GM12878 (cell line): ENCODE results near the gene EGFR. TPM values are rescaled to one million over a fixed set of nuclear protein-coding genes. Genes with fewer than 3 reads are reported as not detected.

Source experiments
- ATAC-seq: fragments of 200-7000 bp; cut with Tn5 transposase; 3 replicates; pipeline ENCODE4 v1.9.1; 2020; ENCODE audit warnings: mild to moderate bottlenecking, moderate library complexity
- BruUV-seq: library from RNA; stranded (reverse); fragments of 400-500 nt; replicated peaks from 2 replicates; lab custom pipeline; 2021; lab: Mats Ljungman, UMichigan
- CTCF ChIA-PET: fragments of 300-600 bp; sonication (Branson Sonifier 250); formaldehyde crosslinking; extraction: SDS; loops from one replicate; lab custom pipeline; 2021; ENCODE audit warnings: inconsistent platforms; lab: Yijun Ruan, JAX
- POLR2A ChIA-PET: fragments of 350-600 bp; formaldehyde crosslinking; extraction: SDS; loops from one replicate; lab custom pipeline; 2021; ENCODE audit warnings: inconsistent platforms; lab: Charles Lee
- RAD21 ChIA-PET: fragments of 300-600 bp; sonication (Branson Sonifier 250); formaldehyde crosslinking; loops from one replicate; lab custom pipeline; 2023; ENCODE audit warnings: antibody characterized with exemption; ENCODE audit not compliant: unreplicated experiment; lab: Charles Lee
- SMC1A ChIA-PET: fragments of 300-600 bp; sonication (Branson Sonifier 250); formaldehyde crosslinking; loops from one replicate; lab custom pipeline; 2023; ENCODE audit not compliant: unreplicated experiment, uncharacterized antibody; lab: Charles Lee
- DNase-seq: peaks from one replicate; pipeline ENCODE4 v3.0.0-alpha.2; 2011; ENCODE audit warnings: low read depth, low spot score
- FAIRE-seq: peaks from 3 replicates; lab custom pipeline; 2011; peaks lifted over from hg19 to GRCh38; lab: Jason Lieb, UNC
- H2AFZ ChIP-seq: 2 replicates; pipeline ENCODE4 v1.6.0; 2011; ENCODE audit warnings: low read depth, low read length, control low read depth; ENCODE audit not compliant: control insufficient read depth
- H3K27ac ChIP-seq: 2 replicates; pipeline ENCODE4 v1.5.1; 2011; ENCODE audit warnings: control low read depth; ENCODE audit not compliant: control insufficient read depth, insufficient read depth
- H3K27me3 ChIP-seq, 2 experiments: replicated peaks in 1 of 2; 2 replicates each; pipeline versions ENCODE4 v1.6.0 to v1.6.1; 2011; ENCODE audit warnings: low read length in 1 of 2; ENCODE audit not compliant: control insufficient read depth in 2 of 2, insufficient read depth in 2 of 2
- H3K36me3 ChIP-seq, 2 experiments: 2 replicates each; pipeline ENCODE4 v1.5.1; 2011; ENCODE audit warnings: low read length in 1 of 2; ENCODE audit not compliant: control insufficient read depth in 2 of 2, insufficient read depth in 2 of 2
- H3K4me1 ChIP-seq: 2 replicates; pipeline ENCODE4 v1.6.1; 2011; ENCODE audit warnings: mild to moderate bottlenecking, low read length, moderate library complexity, mixed read lengths; ENCODE audit not compliant: control insufficient read depth, insufficient read depth
- H3K4me2 ChIP-seq: 2 replicates; pipeline ENCODE4 v1.6.0; 2011; ENCODE audit warnings: control low read depth; ENCODE audit not compliant: control insufficient read depth, insufficient read depth
- H3K4me3 ChIP-seq: fragments of 200-600 bp; sonication (generic); 2 replicates; pipeline ENCODE4 v1.5.1; 2016
- H3K79me2 ChIP-seq: 2 replicates; pipeline ENCODE4 v1.6.0; 2011; ENCODE audit warnings: low read length; ENCODE audit not compliant: control insufficient read depth, insufficient read depth
- H3K9ac ChIP-seq: 2 replicates; pipeline ENCODE4 v1.8.0; 2011; ENCODE audit warnings: low read length, control low read depth, mixed read lengths; ENCODE audit not compliant: control insufficient read depth, insufficient read depth
- H3K9me3 ChIP-seq: replicated peaks from 3 replicates; pipeline ENCODE4 v1.5.1; 2011; ENCODE audit warnings: mild to moderate bottlenecking, low read length; ENCODE audit not compliant: control insufficient read depth, insufficient read depth
- H4K20me1 ChIP-seq: 2 replicates; pipeline ENCODE4 v1.6.0; 2011; ENCODE audit not compliant: control insufficient read depth, insufficient read depth
- HDAC2 ChIP-seq: fragments of 200-600 bp; sonication (generic); IDR thresholded peaks from 2 replicates; pipeline ENCODE4 v1.6.1; 2017
- MYB ChIP-seq: fragments of 150-350 bp; IDR thresholded peaks from 2 replicates; pipeline ENCODE4 v1.6.1; 2014; ENCODE audit warnings: mild to moderate bottlenecking, low read depth, low read length, borderline replicate concordance
- WGBS: methylation state at CpG from one replicate; pipeline ENCODE4 v1.1.6; 2016; ENCODE audit warnings: low lambda C conversion rate; ENCODE audit not compliant: insufficient replicate concordance, insufficient coverage; ENCODE audit errors: missing lambda C conversion rate; 5-methylcytosine and 5-hydroxymethylcytosine counted together
- in situ Hi-C: fragments of 300-500 bp; cut with MboI; formaldehyde crosslinking; loops from 9 replicates; pipeline ENCODE4 v1.14.3; 2018; ENCODE audit warnings: mixed read lengths
- intact Hi-C: fragments of 100-400 bp; cut with micrococcal nuclease; formaldehyde crosslinking; loops from one replicate; pipeline ENCODE4 v1.14.2; 2022; ENCODE audit not compliant: unreplicated experiment
- polyA plus RNA-seq, 11 experiments: library from polyadenylated mRNA; depleted of rRNA in 4 of 11; unstranded in 6 of 11; stranded (reverse) in 5 of 11; fragments of >200 nt; fragmentation: Nextera tagmentation in 4 of 11; fragmentation: Illumina TruSeq in 1 of 11; extraction: Ambion mirVana in 4 of 11; extraction: Trizol in 1 of 11; gene quantifications; 1 replicate in 1 of 11; 2 replicates in 10 of 11; pipeline versions ENCODE4 v1.2.1 to v1.2.3, GENCODE V29; 2011 to 2016; ENCODE audit warnings: inconsistent platforms in 2 of 11, missing spikeins in 2 of 11, low read depth in 1 of 11
- total RNA-seq, 4 experiments: library from RNA; depleted of rRNA in 3 of 4; stranded (reverse); fragments of >200 nt in 3 of 4; fragmentation: Illumina TruSeq in 1 of 4; extraction: Trizol in 1 of 4; gene quantifications; 2 replicates each; pipeline versions ENCODE4 v1.2.1 to v1.2.3, GENCODE V29; 2013 to 2021
- TF ChIP-seq, protein P1 (sequence below): fragments of 450-650 bp; IDR thresholded peaks from 2 replicates; pipeline ENCODE4 v1.6.1; 2016; ENCODE audit warnings: mild to moderate bottlenecking, moderate library complexity, borderline replicate concordance
- TF ChIP-seq, protein P2 (sequence below): IDR thresholded peaks from 2 replicates; pipeline ENCODE4 v1.6.1; 2011; ENCODE audit warnings: borderline replicate concordance, low read depth, mild to moderate bottlenecking, moderate library complexity, low read length; ENCODE audit not compliant: insufficient read depth, poor library complexity, severe bottlenecking
- TF ChIP-seq, protein P3 (sequence below), 3 experiments: IDR thresholded peaks in 2 of 3; conservative IDR thresholded peaks in 1 of 3; 2 replicates each; pipeline ENCODE4 v1.5.1; 2011; ENCODE audit warnings: low read depth in 3 of 3, low read length in 3 of 3, mild to moderate bottlenecking in 3 of 3, control low read depth in 2 of 3, moderate library complexity in 2 of 3, inconsistent platforms in 1 of 3, mixed read lengths in 1 of 3; ENCODE audit not compliant: control insufficient read depth in 2 of 3, insufficient read depth in 1 of 3; ENCODE audit errors: extremely low read depth in 1 of 3

EGFR gene
- total and polyA plus RNA-seq, 10 of the 15 experiments (the other 5 are each of a cell fraction or from before 2014, with no cell fraction given): 0.01 to 0.31 TPM; not detected in 8

DNA sequence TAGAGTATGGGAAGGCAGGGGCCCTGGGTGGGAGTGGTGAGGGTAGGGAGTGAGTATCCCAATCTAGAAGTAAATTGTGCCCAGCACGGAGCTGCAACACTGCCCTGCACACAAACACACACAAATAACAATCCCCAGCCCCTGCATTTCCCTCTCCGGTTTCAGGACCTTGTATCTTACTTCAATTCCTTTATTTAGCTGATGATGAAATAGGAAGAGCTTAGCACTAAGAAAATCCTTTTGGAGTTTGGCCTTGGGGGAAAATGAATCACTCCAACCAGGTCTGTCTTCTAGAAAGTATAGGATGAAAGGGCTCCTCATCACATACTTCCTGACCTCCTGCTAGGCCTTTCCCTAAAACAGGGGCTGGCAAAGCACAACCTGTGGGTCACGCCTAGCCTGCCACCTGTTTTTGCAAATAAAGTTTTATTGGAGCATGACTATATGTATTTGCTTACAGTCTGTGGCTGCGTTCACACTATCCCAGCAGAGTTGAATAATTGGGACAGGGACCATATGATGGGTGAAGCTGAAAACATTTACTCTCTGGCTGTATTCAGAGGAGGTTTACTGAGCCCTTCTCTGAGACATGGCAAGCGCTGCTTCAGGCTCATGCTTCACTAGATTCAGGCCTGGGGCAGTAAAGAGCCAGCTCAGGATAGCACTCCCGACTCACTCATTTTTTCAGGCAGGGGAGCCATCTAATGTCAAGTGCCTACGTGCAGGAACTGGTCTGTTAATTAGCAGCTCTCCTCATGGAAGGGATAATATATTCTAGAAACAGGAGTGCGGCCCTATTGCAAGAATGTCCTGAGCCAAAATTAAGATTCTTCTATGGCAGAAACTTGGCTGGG is 111.0 kb downstream of the EGFR start:
- Histone ChIP-seq H3K36me3 (no peaks in the 10 kb centered on the region), H4K20me1 (no peaks in the 10 kb centered on the region), H3K27ac (no peak overlapping the region), H3K79me2 (no peaks in the 10 kb centered on the region), H3K9me3 (no peaks in the 10 kb centered on the region; the same call in 2 of the 3 replicates), H3K9ac (no peak overlapping the region), H3K4me1 (peaks cover 3% of the 10 kb centered on the region; the same call in 1 of the 2 replicates), H3K4me3 (no peak overlapping the region), H2AFZ (no peak overlapping the region), H3K4me2 (no peak overlapping the region), H3K27me3 (no peaks in the 10 kb centered on the region; a peak in 1 of 4 replicates)
- FAIRE-seq (no peak), DNase-seq (no peak), ATAC-seq (no peak)
- SMC1A ChIA-PET: interaction anchor here (0.6 to 3.0 kb wide), 16 partner anchors 8 to 1534 kb away, joined by 3 to 17 read pairs (median 3); no protein-coding TSS in a partner anchor
- 59% methylated on average over 8 of the region's 8 CpGs for WGBS
- in situ Hi-C loops (no loop called here), intact Hi-C loops (no loop called here)
- POLR2A ChIA-PET: interaction anchor here (1.0 to 1.3 kb wide), 3 partner anchors 10 to 43 kb away, joined by 3 to 4 read pairs (median 4); no protein-coding TSS in a partner anchor
- CTCF ChIA-PET: interaction anchor here (0.7 to 1.8 kb wide), 4 partner anchors 8 to 80 kb away, joined by 3 to 6 read pairs (median 5); no protein-coding TSS in a partner anchor
- TF ChIP-seq, protein P1, sequence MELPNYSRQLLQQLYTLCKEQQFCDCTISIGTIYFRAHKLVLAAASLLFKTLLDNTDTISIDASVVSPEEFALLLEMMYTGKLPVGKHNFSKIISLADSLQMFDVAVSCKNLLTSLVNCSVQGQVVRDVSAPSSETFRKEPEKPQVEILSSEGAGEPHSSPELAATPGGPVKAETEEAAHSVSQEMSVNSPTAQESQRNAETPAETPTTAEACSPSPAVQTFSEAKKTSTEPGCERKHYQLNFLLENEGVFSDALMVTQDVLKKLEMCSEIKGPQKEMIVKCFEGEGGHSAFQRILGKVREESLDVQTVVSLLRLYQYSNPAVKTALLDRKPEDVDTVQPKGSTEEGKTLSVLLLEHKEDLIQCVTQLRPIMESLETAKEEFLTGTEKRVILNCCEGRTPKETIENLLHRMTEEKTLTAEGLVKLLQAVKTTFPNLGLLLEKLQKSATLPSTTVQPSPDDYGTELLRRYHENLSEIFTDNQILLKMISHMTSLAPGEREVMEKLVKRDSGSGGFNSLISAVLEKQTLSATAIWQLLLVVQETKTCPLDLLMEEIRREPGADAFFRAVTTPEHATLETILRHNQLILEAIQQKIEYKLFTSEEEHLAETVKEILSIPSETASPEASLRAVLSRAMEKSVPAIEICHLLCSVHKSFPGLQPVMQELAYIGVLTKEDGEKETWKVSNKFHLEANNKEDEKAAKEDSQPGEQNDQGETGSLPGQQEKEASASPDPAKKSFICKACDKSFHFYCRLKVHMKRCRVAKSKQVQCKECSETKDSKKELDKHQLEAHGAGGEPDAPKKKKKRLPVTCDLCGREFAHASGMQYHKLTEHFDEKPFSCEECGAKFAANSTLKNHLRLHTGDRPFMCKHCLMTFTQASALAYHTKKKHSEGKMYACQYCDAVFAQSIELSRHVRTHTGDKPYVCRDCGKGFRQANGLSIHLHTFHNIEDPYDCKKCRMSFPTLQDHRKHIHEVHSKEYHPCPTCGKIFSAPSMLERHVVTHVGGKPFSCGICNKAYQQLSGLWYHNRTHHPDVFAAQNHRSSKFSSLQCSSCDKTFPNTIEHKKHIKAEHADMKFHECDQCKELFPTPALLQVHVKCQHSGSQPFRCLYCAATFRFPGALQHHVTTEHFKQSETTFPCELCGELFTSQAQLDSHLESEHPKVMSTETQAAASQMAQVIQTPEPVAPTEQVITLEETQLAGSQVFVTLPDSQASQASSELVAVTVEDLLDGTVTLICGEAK: peak; percentile 70
- TF ChIP-seq, protein P2, sequence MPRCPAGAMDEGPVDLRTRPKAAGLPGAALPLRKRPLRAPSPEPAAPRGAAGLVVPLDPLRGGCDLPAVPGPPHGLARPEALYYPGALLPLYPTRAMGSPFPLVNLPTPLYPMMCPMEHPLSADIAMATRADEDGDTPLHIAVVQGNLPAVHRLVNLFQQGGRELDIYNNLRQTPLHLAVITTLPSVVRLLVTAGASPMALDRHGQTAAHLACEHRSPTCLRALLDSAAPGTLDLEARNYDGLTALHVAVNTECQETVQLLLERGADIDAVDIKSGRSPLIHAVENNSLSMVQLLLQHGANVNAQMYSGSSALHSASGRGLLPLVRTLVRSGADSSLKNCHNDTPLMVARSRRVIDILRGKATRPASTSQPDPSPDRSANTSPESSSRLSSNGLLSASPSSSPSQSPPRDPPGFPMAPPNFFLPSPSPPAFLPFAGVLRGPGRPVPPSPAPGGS: no peak
- no peak for TF ChIP-seq HDAC2
- TF ChIP-seq, protein P3, sequence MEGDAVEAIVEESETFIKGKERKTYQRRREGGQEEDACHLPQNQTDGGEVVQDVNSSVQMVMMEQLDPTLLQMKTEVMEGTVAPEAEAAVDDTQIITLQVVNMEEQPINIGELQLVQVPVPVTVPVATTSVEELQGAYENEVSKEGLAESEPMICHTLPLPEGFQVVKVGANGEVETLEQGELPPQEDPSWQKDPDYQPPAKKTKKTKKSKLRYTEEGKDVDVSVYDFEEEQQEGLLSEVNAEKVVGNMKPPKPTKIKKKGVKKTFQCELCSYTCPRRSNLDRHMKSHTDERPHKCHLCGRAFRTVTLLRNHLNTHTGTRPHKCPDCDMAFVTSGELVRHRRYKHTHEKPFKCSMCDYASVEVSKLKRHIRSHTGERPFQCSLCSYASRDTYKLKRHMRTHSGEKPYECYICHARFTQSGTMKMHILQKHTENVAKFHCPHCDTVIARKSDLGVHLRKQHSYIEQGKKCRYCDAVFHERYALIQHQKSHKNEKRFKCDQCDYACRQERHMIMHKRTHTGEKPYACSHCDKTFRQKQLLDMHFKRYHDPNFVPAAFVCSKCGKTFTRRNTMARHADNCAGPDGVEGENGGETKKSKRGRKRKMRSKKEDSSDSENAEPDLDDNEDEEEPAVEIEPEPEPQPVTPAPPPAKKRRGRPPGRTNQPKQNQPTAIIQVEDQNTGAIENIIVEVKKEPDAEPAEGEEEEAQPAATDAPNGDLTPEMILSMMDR (IDR thresholded peaks at IDR 0.05 in 2 of 3, conservative IDR thresholded peaks at IDR 0.05 in 1 of 3; ENCODE audit: control insufficient read depth in 2 of 3, extremely low read depth in 1 of 3, insufficient read depth in 1 of 3, low read depth in 3 of 3, low read length in 3 of 3): 0 out of 6 replicates have a peak, but pooled peaks of 1 of the 3 experiments have one; percentile 5
- no peak for TF ChIP-seq MYB
- RAD21 ChIA-PET: interaction anchor here (0.8 to 2.1 kb wide), 8 partner anchors 41 to 125 kb away, joined by 3 to 9 read pairs (median 4); no protein-coding TSS in a partner anchor
- BruUV-seq: no TSS peak
